ENCODE results near the gene SLC48A1.

The SLC48A1 gene

GRCh38 chr12:47781479-47782371, 8.7 kb downstream of the SLC48A1 start:
- DNase-seq (ENCODE audit: low read depth) = no peak
- TF ChIP-seq, protein P1, sequence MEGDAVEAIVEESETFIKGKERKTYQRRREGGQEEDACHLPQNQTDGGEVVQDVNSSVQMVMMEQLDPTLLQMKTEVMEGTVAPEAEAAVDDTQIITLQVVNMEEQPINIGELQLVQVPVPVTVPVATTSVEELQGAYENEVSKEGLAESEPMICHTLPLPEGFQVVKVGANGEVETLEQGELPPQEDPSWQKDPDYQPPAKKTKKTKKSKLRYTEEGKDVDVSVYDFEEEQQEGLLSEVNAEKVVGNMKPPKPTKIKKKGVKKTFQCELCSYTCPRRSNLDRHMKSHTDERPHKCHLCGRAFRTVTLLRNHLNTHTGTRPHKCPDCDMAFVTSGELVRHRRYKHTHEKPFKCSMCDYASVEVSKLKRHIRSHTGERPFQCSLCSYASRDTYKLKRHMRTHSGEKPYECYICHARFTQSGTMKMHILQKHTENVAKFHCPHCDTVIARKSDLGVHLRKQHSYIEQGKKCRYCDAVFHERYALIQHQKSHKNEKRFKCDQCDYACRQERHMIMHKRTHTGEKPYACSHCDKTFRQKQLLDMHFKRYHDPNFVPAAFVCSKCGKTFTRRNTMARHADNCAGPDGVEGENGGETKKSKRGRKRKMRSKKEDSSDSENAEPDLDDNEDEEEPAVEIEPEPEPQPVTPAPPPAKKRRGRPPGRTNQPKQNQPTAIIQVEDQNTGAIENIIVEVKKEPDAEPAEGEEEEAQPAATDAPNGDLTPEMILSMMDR (IDR thresholded peaks at IDR 0.05; ENCODE audit: low read length, missing control alignments) = no peak
- H3K4me3 ChIP-seq (replicated peaks; ENCODE audit: low read depth, low read length) = no peak overlapping the region

DNA sequence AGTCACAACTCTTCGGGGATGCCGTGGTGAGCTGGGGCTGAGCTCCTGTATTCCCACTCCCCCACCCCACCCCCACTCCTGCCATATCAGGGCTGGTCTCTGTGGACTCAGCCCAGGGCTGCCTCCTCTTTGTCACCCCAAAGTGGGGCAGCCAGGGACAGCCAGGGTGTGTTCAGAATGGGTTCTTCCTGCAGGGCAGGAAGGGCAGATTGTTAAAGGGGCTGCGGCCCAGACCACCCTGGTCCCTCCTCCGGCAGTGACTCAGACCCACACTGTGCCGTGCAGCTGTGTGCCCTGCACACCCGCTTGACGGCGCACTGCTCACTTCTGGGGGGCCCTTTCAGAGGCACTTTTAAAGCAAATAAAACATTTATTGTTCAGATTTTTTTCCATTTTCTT, 9.3 kb downstream of the SLC48A1 start:
- TF ChIP-seq, protein P1 (IDR thresholded peaks at IDR 0.05; ENCODE audit: low read length, missing control alignments) = no peak
- no peak overlapping the region for H3K4me3 ChIP-seq (replicated peaks; ENCODE audit: low read depth, low read length)
- DNase-seq (ENCODE audit: low read depth) = no peak

GRCh38 chr12:47783024-47783755, 10.2 kb downstream of the SLC48A1 start:
- no peak overlapping the region for H3K4me3 ChIP-seq (replicated peaks; ENCODE audit: low read depth, low read length)
- DNase-seq (ENCODE audit: low read depth) = no peak
- TF ChIP-seq, protein P1 (IDR thresholded peaks at IDR 0.05; ENCODE audit: low read length, missing control alignments) = no peak

DNA sequence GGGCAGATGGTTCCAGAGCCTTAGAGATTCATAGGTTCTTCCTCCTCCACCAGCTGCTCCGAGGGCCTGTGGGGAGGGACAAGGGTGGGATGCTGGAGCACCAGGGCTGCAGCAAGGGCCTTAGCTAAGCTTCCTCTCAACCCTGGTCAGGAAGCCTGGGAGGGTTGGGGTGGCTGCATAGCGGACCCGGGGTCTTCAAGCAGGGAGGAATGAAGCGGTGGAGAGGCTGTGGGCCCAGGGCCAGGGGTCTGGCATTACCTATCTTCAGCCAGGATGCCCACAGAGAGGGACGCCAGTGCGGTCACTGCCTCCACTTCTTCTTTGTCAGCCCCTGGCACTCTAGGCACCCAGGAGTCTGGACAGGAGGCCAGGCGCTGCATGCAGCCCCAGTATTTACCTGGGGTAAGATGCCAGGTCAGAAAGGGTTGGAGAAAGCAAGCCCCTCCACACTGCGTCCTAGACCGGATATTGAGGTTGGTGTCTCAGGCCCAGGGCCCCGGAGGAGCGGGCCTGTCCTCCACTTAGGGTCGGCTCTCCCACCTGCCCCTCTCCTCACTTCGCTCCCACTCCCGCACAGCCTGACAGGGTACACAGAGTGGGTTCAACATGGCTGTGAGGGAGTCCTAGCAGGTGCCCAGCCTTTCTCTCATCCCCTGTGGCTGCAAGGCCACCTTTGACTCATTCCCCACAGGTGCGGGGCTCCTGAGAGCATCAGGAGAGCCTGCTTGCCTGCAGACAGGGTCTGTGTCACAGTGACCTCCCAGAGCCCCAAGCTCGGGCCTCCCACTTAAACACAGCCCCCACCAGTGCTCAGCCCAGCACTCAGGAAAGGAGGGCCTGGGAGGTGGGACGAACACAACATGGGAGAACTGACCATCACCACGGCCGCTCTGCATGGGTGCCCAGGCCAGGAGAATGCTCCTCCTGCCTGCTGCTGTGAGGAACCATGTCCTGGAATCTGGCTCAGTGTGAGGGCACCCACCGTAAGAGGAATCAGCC, 11.1 kb downstream of the SLC48A1 start:
- TF ChIP-seq, protein P1 (IDR thresholded peaks at IDR 0.05; ENCODE audit: low read length, missing control alignments) = no peak
- H3K4me3 ChIP-seq (replicated peaks; ENCODE audit: low read depth, low read length) = no peak overlapping the region
- no peak for DNase-seq (ENCODE audit: low read depth)

DNA sequence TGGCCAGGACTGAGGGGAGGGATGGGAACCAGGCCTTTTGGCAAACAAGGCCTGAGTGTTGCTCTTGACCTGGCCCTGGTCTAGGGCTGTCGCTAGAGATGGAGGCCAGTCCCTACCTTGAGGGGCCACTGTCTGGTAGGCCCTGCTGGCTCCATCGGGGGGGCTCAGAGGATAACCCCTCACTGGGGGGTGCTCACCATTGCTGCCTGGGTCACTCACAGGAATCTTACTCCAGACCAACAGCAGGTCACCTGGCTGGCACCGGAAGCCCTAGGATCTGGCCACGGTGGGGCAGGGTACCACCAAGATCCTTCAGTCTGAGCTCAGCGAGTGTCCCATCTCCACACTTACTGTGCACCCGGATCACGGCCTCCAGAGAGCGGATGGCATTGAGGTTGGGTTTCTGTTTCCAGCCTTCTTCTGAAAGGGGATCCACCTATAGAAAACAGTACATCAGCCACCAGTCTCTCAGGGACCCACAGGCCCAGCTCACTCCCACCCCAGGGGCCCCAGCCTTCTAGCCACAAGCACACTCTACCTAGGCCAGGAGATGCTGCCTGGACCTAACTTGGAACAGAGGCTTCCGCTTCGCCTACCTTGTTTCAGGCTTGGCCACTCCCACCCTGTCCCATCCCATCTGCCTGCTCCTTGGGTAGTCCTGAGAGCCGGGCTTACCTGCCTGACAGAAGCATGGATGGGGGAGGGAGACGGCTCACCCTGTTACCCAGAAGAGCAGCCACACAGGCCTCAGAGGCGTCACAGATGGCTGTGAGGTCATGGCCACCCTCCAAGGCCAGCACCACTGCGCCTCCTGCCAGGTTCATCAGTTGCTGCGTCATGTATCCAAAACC, 12.2 kb downstream of the SLC48A1 start:
- TF ChIP-seq, protein P1 (IDR thresholded peaks at IDR 0.05; ENCODE audit: low read length, missing control alignments) = no peak
- H3K4me3 ChIP-seq (replicated peaks; ENCODE audit: low read depth, low read length) = no peak overlapping the region
- DNase-seq (ENCODE audit: low read depth) = no peak
